IMR-90 (cell line): ENCODE data around the gene CCDC150. TPM values are rescaled to one million over a fixed set of nuclear protein-coding genes. Genes with fewer than 3 reads are reported as not detected.

Source experiments
- ATAC-seq: fragments of 200-7000 bp; cut with Tn5 transposase; 2 replicates; pipeline ENCODE4 v1.9.1; 2020; ENCODE audit warnings: low read depth, mild to moderate bottlenecking, moderate library complexity
- BruUV-seq: library from RNA; stranded (reverse); fragments of 400-500 nt; replicated peaks from 2 replicates; lab custom pipeline; 2021; lab: Mats Ljungman, UMichigan
- CTCF ChIA-PET: fragments of 300-600 bp; formaldehyde crosslinking; extraction: SDS; loops from one replicate; lab custom pipeline; 2021; ENCODE audit warnings: antibody characterized with exemption; lab: Yijun Ruan, JAX
- POLR2A ChIA-PET: fragments of 300-600 bp; sonication (Branson Sonifier 250); formaldehyde crosslinking; loops from one replicate; lab custom pipeline; 2022; ENCODE audit warnings: antibody characterized with exemption; ENCODE audit not compliant: unreplicated experiment; lab: Charles Lee
- DNase-seq: peaks from one replicate; pipeline ENCODE4 v3.0.0; 2013
- H2AFZ ChIP-seq: replicated peaks from 2 replicates; pipeline ENCODE3; 2013; ENCODE audit warnings: low read length, mild to moderate bottlenecking; ENCODE audit not compliant: poor library complexity
- H2AK5ac ChIP-seq: 2 replicates; pipeline ENCODE4 v1.6.1; 2013; ENCODE audit warnings: low read depth, low read length, inconsistent platforms
- H2AK9ac ChIP-seq: replicated peaks from 2 replicates; pipeline ENCODE3; 2013; ENCODE audit warnings: mild to moderate bottlenecking, low read depth, low read length, moderate library complexity; ENCODE audit not compliant: poor library complexity
- H2BK120ac ChIP-seq: 2 replicates; pipeline ENCODE4 v1.6.1; 2013; ENCODE audit warnings: low read depth, low read length, inconsistent platforms
- H2BK15ac ChIP-seq: 3 replicates; pipeline ENCODE4 v1.6.1; 2013; ENCODE audit warnings: low read depth, low read length, inconsistent platforms
- H2BK20ac ChIP-seq: 2 replicates; pipeline ENCODE4 v1.6.1; 2013; ENCODE audit warnings: low read depth, mild to moderate bottlenecking, inconsistent platforms, low read length, moderate library complexity
- H2BK5ac ChIP-seq: 2 replicates; pipeline ENCODE4 v1.6.1; 2013; ENCODE audit warnings: mild to moderate bottlenecking, low read depth, low read length, inconsistent platforms; ENCODE audit not compliant: poor library complexity, severe bottlenecking
- H3K14ac ChIP-seq: replicated peaks from 2 replicates; pipeline ENCODE4 v1.6.1; 2013; ENCODE audit warnings: low read depth, low read length, inconsistent platforms
- H3K18ac ChIP-seq: 2 replicates; pipeline ENCODE4 v1.6.1; 2013; ENCODE audit warnings: low read depth, low read length, control low read depth
- H3K23ac ChIP-seq: 2 replicates; pipeline ENCODE4 v1.6.1; 2013; ENCODE audit warnings: low read depth, low read length, inconsistent platforms
- H3K27ac ChIP-seq: 2 replicates; pipeline ENCODE4 v1.5.1; 2013; ENCODE audit warnings: mild to moderate bottlenecking, control low read depth, low read length; ENCODE audit not compliant: insufficient read depth
- H3K27me3 ChIP-seq: 2 replicates; pipeline ENCODE4 v1.6.1; 2013; ENCODE audit warnings: low read length; ENCODE audit not compliant: control insufficient read depth, insufficient read depth
- H3K36me3 ChIP-seq: 2 replicates; pipeline ENCODE4 v1.6.1; 2013; ENCODE audit warnings: low read length, mixed read lengths; ENCODE audit not compliant: control insufficient read depth, insufficient read depth
- H3K4ac ChIP-seq: 2 replicates; pipeline ENCODE4 v1.6.1; 2013; ENCODE audit warnings: low read depth, low read length, inconsistent platforms
- H3K4me1 ChIP-seq: 2 replicates; pipeline ENCODE4 v1.6.1; 2013; ENCODE audit warnings: low read length, mixed read lengths; ENCODE audit not compliant: control insufficient read depth, insufficient read depth
- H3K4me2 ChIP-seq: 2 replicates; pipeline ENCODE4 v1.6.1; 2013; ENCODE audit warnings: low read depth, mild to moderate bottlenecking, control low read depth, low read length, moderate library complexity
- H3K4me3 ChIP-seq: 2 replicates; pipeline ENCODE4 v1.5.1; 2013; ENCODE audit warnings: low read depth, mild to moderate bottlenecking, control low read depth, low read length, moderate library complexity; ENCODE audit not compliant: insufficient read depth
- H3K56ac ChIP-seq: 2 replicates; pipeline ENCODE4 v1.6.1; 2013; ENCODE audit warnings: low read length, inconsistent platforms; ENCODE audit not compliant: insufficient read depth; ENCODE audit errors: extremely low read depth
- H3K79me1 ChIP-seq, 2 experiments: 2 replicates each; pipeline ENCODE4 v1.6.1; 2013; ENCODE audit warnings: low read length in 2 of 2, inconsistent platforms in 1 of 2, low read depth in 1 of 2
- H3K9ac ChIP-seq: 2 replicates; pipeline ENCODE4 v1.6.1; 2013; ENCODE audit warnings: low read depth, low read length, control low read depth
- H3K9me1 ChIP-seq: 2 replicates; pipeline ENCODE4 v1.6.1; 2013; ENCODE audit warnings: low read length, inconsistent platforms; ENCODE audit not compliant: insufficient read depth
- H3K9me3 ChIP-seq: 2 replicates; pipeline ENCODE4 v1.6.1; 2013; ENCODE audit warnings: low read length; ENCODE audit not compliant: control insufficient read depth, insufficient read depth
- H4K20me1 ChIP-seq: 2 replicates; pipeline ENCODE4 v1.6.1; 2013; ENCODE audit warnings: low read length, inconsistent platforms; ENCODE audit not compliant: insufficient read depth
- H4K5ac ChIP-seq: 2 replicates; pipeline ENCODE4 v1.6.1; 2013; ENCODE audit warnings: mild to moderate bottlenecking, low read depth, low read length, control low read depth
- H4K8ac ChIP-seq, 2 experiments: 2 replicates each; pipeline ENCODE4 v1.6.1; 2013; ENCODE audit warnings: low read depth in 2 of 2, low read length in 2 of 2, control low read depth in 1 of 2, inconsistent platforms in 1 of 2
- H4K91ac ChIP-seq: 2 replicates; pipeline ENCODE4 v1.6.1; 2013; ENCODE audit warnings: low read depth, low read length, inconsistent platforms; ENCODE audit not compliant: insufficient read depth
- BHLHE40 ChIP-seq: fragments of 150-350 bp; IDR thresholded peaks from 2 replicates; pipeline ENCODE4 v1.6.1; 2016; ENCODE audit warnings: mild to moderate bottlenecking, low read depth, low read length
- WGBS, 2 experiments: methylation state at CpG; one replicate each; pipeline versions ENCODE4 v1.1.5 to v1.1.7; 2013; ENCODE audit warnings: missing lambda C conversion rate in 2 of 2; ENCODE audit not compliant: insufficient read length in 1 of 2; ENCODE audit errors: extremely low coverage in 2 of 2; 5-methylcytosine and 5-hydroxymethylcytosine counted together
- dilution Hi-C: fragments of 300-500 bp; cut with HindIII; formaldehyde crosslinking; loops from one replicate; pipeline ENCODE4 v1.14.3; 2018; ENCODE audit warnings: low sequenced_read_pairs; ENCODE audit not compliant: unreplicated experiment
- in situ Hi-C: fragments of 300-500 bp; cut with MboI; formaldehyde crosslinking; loops from 3 replicates; pipeline ENCODE4 v1.14.3; 2019; ENCODE audit warnings: low sequenced_read_pairs, inconsistent platforms, mixed read lengths
- intact Hi-C: fragments of 100-400 bp; cut with micrococcal nuclease; formaldehyde crosslinking; loops from 2 replicates; pipeline ENCODE4 v1.10.0; 2022
- polyA plus RNA-seq, 3 experiments: library from polyadenylated mRNA; depleted of rRNA; stranded (reverse); fragments of >200 nt; gene quantifications; 2 replicates each; pipeline ENCODE4 v1.2.3, GENCODE V29; 2012; ENCODE audit warnings: low replicate concordance in 1 of 3
- total RNA-seq: library from RNA; depleted of rRNA; stranded (reverse); fragments of >200 nt; gene quantifications from 2 replicates; pipeline ENCODE4 v1.2.3, GENCODE V29; 2012

The CCDC150 gene
- total and polyA plus RNA-seq, 2 of the 4 experiments (the other 2 are of a cell fraction) = 3.8 to 4.3 TPM

GRCh38 chr2:196591621-196592022 lies 47.9 kb upstream of the CCDC150 start:
- ATAC-seq (no peak), DNase-seq (no peak)
- Histone ChIP-seq H2AK5ac (no peak overlapping the region), H4K91ac (no peak overlapping the region), H2BK120ac (no peak overlapping the region), H3K9me1 (peaks cover 3% of the 10 kb centered on the region; the same call in 1 of the 2 replicates), H2BK20ac (no peak overlapping the region), H3K14ac (no peak overlapping the region), H2BK5ac (no peak overlapping the region), H3K9me3 (no peaks in the 10 kb centered on the region), H3K4me2 (no peak overlapping the region), H3K27me3 (no peaks in the 10 kb centered on the region), H3K27ac (no peak overlapping the region), H4K5ac (no peak overlapping the region), H3K4me3 (no peak overlapping the region), H2BK15ac (no peak overlapping the region), H2AK9ac (no peak overlapping the region), H3K56ac (no peak overlapping the region), H4K20me1 (no peaks in the 10 kb centered on the region), H3K23ac (no peak overlapping the region), H3K79me1 (peaks cover 0 to 7% of the 10 kb centered on the region in 2 experiments; a peak in 3 of 4 replicates), H3K18ac (no peak overlapping the region), H3K36me3 (no peaks in the 10 kb centered on the region), H3K9ac (no peak overlapping the region), H3K4me1 (no peaks in the 10 kb centered on the region), H4K8ac (no peak overlapping the region), H3K4ac (no peak overlapping the region), H2AFZ (no peak overlapping the region)
- intact Hi-C loops = loop anchor here (2.0 to 5.0 kb wide), 3 partner anchors 166 to 513 kb away; no protein-coding TSS in a partner anchor
- no peak for TF ChIP-seq BHLHE40
- POLR2A ChIA-PET = no interaction called here
- in situ Hi-C loops = no loop called here
- CTCF ChIA-PET = interaction anchor here (1.0 to 2.6 kb wide), 3 partner anchors 10 to 159 kb away, joined by 3 to 15 read pairs (median 5); no protein-coding TSS in a partner anchor
- dilution Hi-C loops = no loop called here
- BruUV-seq = no TSS peak
- no CpG with 5 or more reads among the region's 4 CpGs for WGBS, 2 experiments
